Liver (tissue), 9 donors: ENCODE measurements around the gene MLX. TPM values are rescaled to one million over a fixed set of nuclear protein-coding genes. Genes with fewer than 3 reads are reported as not detected.

ENCODE experiments used
- DNase-seq: peaks from one replicate; pipeline ENCODE4 v3.0.0-alpha.2; 2017; ENCODE audit warnings: low spot score
- H3K27ac ChIP-seq, 2 donors: one replicate each; pipeline ENCODE4 v1.7.0; 2013; ENCODE audit warnings: inconsistent platforms in 2 of 2, low read length in 2 of 2, control low read depth in 1 of 2, low read depth in 1 of 2, mild to moderate bottlenecking in 1 of 2
- H3K27me3 ChIP-seq, 4 donors: one replicate each; pipeline versions ENCODE4 v1.6.1 to v1.7.0; 2013; ENCODE audit warnings: low read length in 3 of 4, inconsistent platforms in 1 of 4, mild to moderate bottlenecking in 1 of 4, moderate library complexity in 1 of 4; ENCODE audit not compliant: control insufficient read depth in 4 of 4, insufficient read depth in 4 of 4
- H3K36me3 ChIP-seq, 4 donors: one replicate each; pipeline versions ENCODE4 v1.6.1 to v1.7.0; 2013; ENCODE audit warnings: low read length in 3 of 4, mild to moderate bottlenecking in 3 of 4, low read depth in 1 of 4, moderate library complexity in 1 of 4; ENCODE audit not compliant: control insufficient read depth in 4 of 4, insufficient read depth in 3 of 4
- H3K4me1 ChIP-seq, 4 donors: one replicate each; pipeline versions ENCODE4 v1.6.1 to v1.7.0; 2013; ENCODE audit warnings: low read length in 3 of 4, mild to moderate bottlenecking in 3 of 4, moderate library complexity in 1 of 4; ENCODE audit not compliant: control insufficient read depth in 4 of 4, insufficient read depth in 4 of 4
- H3K4me3 ChIP-seq, 3 donors: one replicate each; pipeline versions ENCODE4 v1.6.1 to v1.7.0; 2013; ENCODE audit warnings: low read length in 3 of 3, control low read depth in 1 of 3, low read depth in 1 of 3, mild to moderate bottlenecking in 1 of 3
- H3K9ac ChIP-seq, 2 donors: one replicate each; pipeline ENCODE4 v1.7.0; 2013; ENCODE audit warnings: low read length in 2 of 2, mild to moderate bottlenecking in 2 of 2, moderate library complexity in 2 of 2, control low read depth in 1 of 2, low read depth in 1 of 2
- H3K9me3 ChIP-seq, 4 donors: one replicate each; pipeline versions ENCODE4 v1.6.1 to v1.7.0; 2013; ENCODE audit warnings: low read length in 3 of 4; ENCODE audit not compliant: control insufficient read depth in 4 of 4
- ATF3 ChIP-seq: IDR thresholded peaks from 2 replicates; pipeline ENCODE4 v1.6.1; 2016; ENCODE audit warnings: antibody characterized with exemption
- CTCF ChIP-seq: fragments of 150-350 bp; IDR thresholded peaks from 2 replicates; pipeline ENCODE4 v1.5.1; 2017; ENCODE audit warnings: improper control_type of control experiment, low read depth, low read length; ENCODE audit not compliant: missing input control
- EGR1 ChIP-seq, 2 donors: IDR thresholded peaks; 2 replicates each; pipeline ENCODE4 v1.6.1; 2016 to 2018; ENCODE audit warnings: antibody characterized with exemption in 2 of 2, low read depth in 2 of 2
- FOXA1 ChIP-seq: IDR thresholded peaks from 2 replicates; pipeline ENCODE4 v1.6.1; 2016; ENCODE audit warnings: antibody characterized with exemption
- FOXA2 ChIP-seq: IDR thresholded peaks from 2 replicates; pipeline ENCODE4 v1.6.1; 2016; ENCODE audit warnings: antibody characterized with exemption
- GABPA ChIP-seq, 2 donors: IDR thresholded peaks in 1 of 2; conservative IDR thresholded peaks in 1 of 2; 2 replicates each; pipeline ENCODE4 v1.6.1; 2016; ENCODE audit warnings: antibody characterized with exemption in 2 of 2, mild to moderate bottlenecking in 1 of 2, moderate library complexity in 1 of 2
- HNF4A ChIP-seq, 2 donors: conservative IDR thresholded peaks; 2 replicates each; pipeline ENCODE4 v1.6.1; 2016; ENCODE audit warnings: antibody characterized with exemption in 2 of 2, mild to moderate bottlenecking in 2 of 2
- HNF4G ChIP-seq: IDR thresholded peaks from 2 replicates; pipeline ENCODE4 v1.6.1; 2016; ENCODE audit warnings: antibody characterized with exemption
- JUND ChIP-seq, 2 donors: IDR thresholded peaks; 2 replicates each; pipeline ENCODE4 v1.6.1; 2016; ENCODE audit warnings: antibody characterized with exemption in 2 of 2
- MAX ChIP-seq: IDR thresholded peaks from 2 replicates; pipeline ENCODE4 v1.6.1; 2016; ENCODE audit warnings: antibody characterized with exemption
- NR2F2 ChIP-seq: IDR thresholded peaks from 2 replicates; pipeline ENCODE4 v1.6.1; 2016; ENCODE audit warnings: antibody characterized with exemption
- RAD21 ChIP-seq, 2 donors: IDR thresholded peaks; 2 replicates each; pipeline ENCODE4 v1.6.1; 2016; ENCODE audit warnings: antibody characterized with exemption in 2 of 2, mild to moderate bottlenecking in 2 of 2
- REST ChIP-seq: IDR thresholded peaks from 2 replicates; pipeline ENCODE4 v1.6.1; 2016; ENCODE audit warnings: antibody characterized with exemption, mild to moderate bottlenecking
- RXRA ChIP-seq, 2 donors: IDR thresholded peaks; 2 replicates each; pipeline ENCODE4 v1.6.1; 2017 to 2018; ENCODE audit warnings: antibody characterized with exemption in 2 of 2, mild to moderate bottlenecking in 1 of 2
- SP1 ChIP-seq: IDR thresholded peaks from 2 replicates; pipeline ENCODE4 v1.6.1; 2018; ENCODE audit warnings: antibody characterized with exemption, mild to moderate bottlenecking
- TAF1 ChIP-seq: conservative IDR thresholded peaks from 2 replicates; pipeline ENCODE4 v1.6.1; 2016; ENCODE audit warnings: antibody characterized with exemption, mild to moderate bottlenecking
- YY1 ChIP-seq: IDR thresholded peaks from 2 replicates; pipeline ENCODE4 v1.6.1; 2016; ENCODE audit warnings: antibody characterized with exemption, mild to moderate bottlenecking
- WGBS: extraction: QIAGEN DNeasy Blood & Tissue Kit; methylation state at CpG from one replicate; pipeline ENCODE4 v1.1.7; 2013; 5-methylcytosine and 5-hydroxymethylcytosine counted together
- polyA plus RNA-seq, 2 donors: library from polyadenylated mRNA; stranded (reverse) in 1 of 2; unstranded in 1 of 2; fragments of 200-250 nt in 1 of 2; fragments of >200 nt in 1 of 2; fragmentation: Nextera tagmentation in 1 of 2; extraction: Ambion mirVana in 1 of 2; gene quantifications; one replicate each; pipeline versions ENCODE4 v1.2.1 to v1.2.3, GENCODE V29; 2013 to 2015
- total RNA-seq, 2 donors: library from RNA; depleted of rRNA; stranded (reverse); fragments of >200 nt; gene quantifications; one replicate each; pipeline ENCODE4 v1.2.3, GENCODE V29; 2014
- TF ChIP-seq, protein P1 (sequence below): IDR thresholded peaks from 2 replicates; pipeline ENCODE4 v1.6.1; 2016; ENCODE audit warnings: antibody characterized with exemption
- donor health status: healthy.
- donor health status: healthy.
- donor health status: healthy.
- donor health status: healthy.
- donor health status: healthy.

The MLX gene
- total and polyA plus RNA-seq, 4 donors, result 19.4 to 40.0 (median 32.1) TPM

GRCh38 chr17:42563543-42563942, 3.4 kb upstream of the MLX start:
- Histone ChIP-seq H3K4me3 (peak overlapping the region; percentile 7 to 85 (median 80)), H3K27ac (peak overlapping the region; percentile 49 to 85), H3K9ac (no peak overlapping the region), H3K27me3 (no peaks in the 10 kb centered on the region), H3K36me3 (peaks cover 0 to 9% (median 6%) of the 10 kb centered on the region in 4 donors), H3K4me1 (peaks cover 15 to 63% (median 51%) of the 10 kb centered on the region in 4 donors), H3K9me3 (no peaks in the 10 kb centered on the region)
- TF ChIP-seq HNF4A (conservative IDR thresholded peaks at IDR 0.05) (no peak), ATF3 (no peak), HNF4G (no peak), SP1 (no peak), FOXA2 (no peak), EGR1 (IDR thresholded peaks at IDR 0.05; ENCODE audit: low read depth in 2 of 2) (no peak), REST (no peak), GABPA (IDR thresholded peaks at IDR 0.05 in 1 of 2, conservative IDR thresholded peaks at IDR 0.05 in 1 of 2) (no peak), MAX (no peak), NR2F2 (no peak), CTCF (no peak), FOXA1 (no peak), RAD21 (IDR thresholded peaks at IDR 0.05) (no peak), RXRA (IDR thresholded peaks at IDR 0.05) (no peak), JUND (IDR thresholded peaks at IDR 0.05) (no peak), YY1 (no peak)
- 13% methylated on average over 1 of the region's 1 CpG for WGBS
- no peak for DNase-seq

DNA sequence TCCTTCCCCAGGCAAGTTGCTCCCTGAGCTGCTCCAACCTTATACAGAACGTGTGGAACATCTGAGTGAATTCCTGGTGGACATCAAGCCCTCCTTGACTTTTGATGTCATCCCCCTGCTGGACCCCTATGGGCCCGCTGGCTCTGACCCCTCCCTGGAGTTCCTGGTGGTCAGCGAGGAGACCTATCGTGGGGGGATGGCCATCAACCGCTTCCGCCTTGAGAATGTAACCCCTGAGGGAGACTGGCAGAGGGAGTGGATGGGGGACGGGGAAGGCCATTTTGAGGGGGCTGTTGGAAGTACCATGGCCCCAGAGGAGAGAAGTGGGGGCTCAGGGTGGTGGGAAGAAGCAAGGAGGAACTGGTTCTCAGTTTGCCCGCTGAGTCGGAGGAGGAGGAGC, 3.0 kb upstream of the MLX start:
- no peak overlapping the region for H3K9ac ChIP-seq
- H3K27ac ChIP-seq, result peak overlapping the region in 1 of 2 donors; percentile 49
- peaks cover 0 to 13% (median 8%) of the 10 kb centered on the region in 4 donors for H3K36me3 ChIP-seq
- H3K4me3 ChIP-seq, result no peak overlapping the region
- H3K9me3 ChIP-seq, result no peaks in the 10 kb centered on the region
- WGBS, result 92% methylated on average over 9 of the region's 9 CpGs
- H3K4me1 ChIP-seq, result peaks cover 15 to 67% (median 54%) of the 10 kb centered on the region in 4 donors
- H3K27me3 ChIP-seq, result no peaks in the 10 kb centered on the region
- TF ChIP-seq FOXA1, result no peak
- TF ChIP-seq RAD21 (IDR thresholded peaks at IDR 0.05), result no peak
- TF ChIP-seq JUND (IDR thresholded peaks at IDR 0.05), result no peak
- TF ChIP-seq, protein P1, sequence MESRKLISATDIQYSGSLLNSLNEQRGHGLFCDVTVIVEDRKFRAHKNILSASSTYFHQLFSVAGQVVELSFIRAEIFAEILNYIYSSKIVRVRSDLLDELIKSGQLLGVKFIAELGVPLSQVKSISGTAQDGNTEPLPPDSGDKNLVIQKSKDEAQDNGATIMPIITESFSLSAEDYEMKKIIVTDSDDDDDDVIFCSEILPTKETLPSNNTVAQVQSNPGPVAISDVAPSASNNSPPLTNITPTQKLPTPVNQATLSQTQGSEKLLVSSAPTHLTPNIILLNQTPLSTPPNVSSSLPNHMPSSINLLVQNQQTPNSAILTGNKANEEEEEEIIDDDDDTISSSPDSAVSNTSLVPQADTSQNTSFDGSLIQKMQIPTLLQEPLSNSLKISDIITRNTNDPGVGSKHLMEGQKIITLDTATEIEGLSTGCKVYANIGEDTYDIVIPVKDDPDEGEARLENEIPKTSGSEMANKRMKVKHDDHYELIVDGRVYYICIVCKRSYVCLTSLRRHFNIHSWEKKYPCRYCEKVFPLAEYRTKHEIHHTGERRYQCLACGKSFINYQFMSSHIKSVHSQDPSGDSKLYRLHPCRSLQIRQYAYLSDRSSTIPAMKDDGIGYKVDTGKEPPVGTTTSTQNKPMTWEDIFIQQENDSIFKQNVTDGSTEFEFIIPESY, result no peak
- no peak for TF ChIP-seq TAF1
- TF ChIP-seq SP1, result no peak
- no peak for TF ChIP-seq REST
- TF ChIP-seq EGR1 (IDR thresholded peaks at IDR 0.05; ENCODE audit: low read depth in 2 of 2), result no peak
- DNase-seq, result no peak
